ENCODE data around the gene DEFB114.

Gene DEFB114

GRCh38 chr6:49934770-49935169 is 29.2 kb downstream of the DEFB114 start:
- DNase-seq, result no peak

GRCh38 chr6:49933526-49933925 is 30.4 kb downstream of the DEFB114 start:
- DNase-seq, result no peak

DNA sequence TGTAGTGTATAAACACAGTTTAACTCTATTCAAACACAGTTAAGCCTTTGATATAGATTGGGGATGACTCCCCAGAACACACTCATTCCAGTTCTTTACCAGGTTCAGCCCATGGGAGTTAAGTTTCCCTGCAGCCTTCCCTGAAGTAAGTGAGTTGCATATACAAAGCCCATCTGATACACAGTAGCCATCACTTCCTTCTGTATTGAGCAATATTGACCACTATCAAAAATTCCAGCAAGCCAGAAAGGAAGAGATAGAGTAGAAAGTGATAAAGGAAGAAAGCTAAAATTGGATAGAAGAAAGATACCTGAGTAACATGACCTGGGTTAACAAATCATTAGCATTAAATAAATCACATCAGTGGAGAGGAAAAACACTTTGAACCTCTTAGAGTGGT is 34.6 kb downstream of the DEFB114 start:
- DNase-seq, result no peak

DNA sequence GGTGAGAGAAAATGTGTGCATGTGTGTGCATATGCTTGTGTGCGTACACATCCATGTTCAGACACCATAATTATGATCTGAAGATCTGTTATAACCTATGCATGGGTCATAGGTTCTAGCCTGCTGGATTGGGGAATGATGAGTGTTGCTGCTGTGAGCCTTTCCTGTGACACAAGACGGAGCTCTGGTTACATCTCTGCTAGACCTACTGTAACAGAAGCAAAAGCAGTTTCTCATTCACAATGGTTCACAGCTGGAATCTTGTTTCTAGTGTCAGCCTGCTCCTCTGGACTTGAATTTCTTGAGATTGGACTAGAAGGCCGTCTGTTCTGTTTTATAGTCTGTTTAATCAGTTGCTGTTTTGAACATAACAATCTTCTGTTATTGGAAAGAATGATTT is 40.1 kb downstream of the DEFB114 start:
- DNase-seq, result no peak

DNA sequence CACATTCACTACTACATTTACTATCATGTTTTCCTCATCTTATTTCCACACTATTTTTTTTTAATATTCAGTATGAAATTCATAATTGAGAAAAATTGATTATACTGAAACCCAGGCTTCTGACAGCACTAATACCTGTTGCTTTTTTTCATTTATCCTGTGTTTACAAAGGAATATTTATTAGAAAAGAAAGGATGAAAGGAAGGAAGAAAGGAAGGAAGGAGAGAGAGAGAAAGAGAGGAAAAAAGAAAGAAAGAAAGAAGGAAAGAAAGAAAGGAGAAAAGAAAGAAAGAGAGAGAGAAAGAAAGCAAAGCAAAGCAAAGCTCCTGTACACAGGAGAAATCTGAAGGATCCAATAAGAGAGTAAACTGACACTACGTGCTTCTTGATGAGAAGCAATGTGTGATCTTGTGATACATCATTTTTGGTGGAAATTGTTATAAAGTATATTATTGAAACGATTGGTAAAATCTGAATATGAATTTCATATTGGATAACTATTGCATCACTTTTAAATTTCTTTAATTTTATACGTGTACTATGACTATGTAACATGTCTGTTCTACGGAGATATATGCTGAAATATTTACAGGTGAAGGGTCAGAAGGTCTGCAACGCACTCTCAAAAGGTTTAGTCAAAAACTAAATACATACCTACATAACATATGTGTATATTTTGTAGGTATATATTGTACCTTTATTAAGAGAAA is 43.9 kb downstream of the DEFB114 start:
- no peak for DNase-seq

- DNase-seq, result no peak
Observed at GRCh38 chr6:49919261-49919660, 44.7 kb downstream of the DEFB114 start.

- DNase-seq, result no peak
Observed at GRCh38 chr6:49918787-49919186, 45.2 kb downstream of the DEFB114 start.

DNA sequence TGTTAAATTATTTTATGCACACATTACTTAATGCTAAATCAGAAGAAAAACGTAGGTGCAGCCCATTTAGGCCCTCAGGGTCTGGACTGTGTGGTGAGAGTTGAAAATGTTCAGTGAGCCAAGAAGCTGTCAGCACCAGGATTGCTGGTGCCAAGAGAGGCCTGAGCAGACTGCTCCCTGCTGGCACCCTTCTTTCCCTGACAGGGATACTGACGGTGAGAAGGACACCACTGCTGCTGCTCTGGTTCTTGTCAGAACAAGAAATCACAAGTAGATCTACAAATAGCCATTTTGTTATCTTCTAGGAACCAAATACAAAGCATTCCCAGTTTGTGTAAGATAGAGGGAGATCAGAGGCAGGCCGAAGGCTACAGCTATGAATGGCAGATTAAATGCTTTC is 48.9 kb downstream of the DEFB114 start:
- no peak for DNase-seq

GRCh38 chr6:49913636-49914375 is 50.2 kb downstream of the DEFB114 start:
- no peak for DNase-seq

- DNase-seq, result no peak
Observed at GRCh38 chr6:49912196-49912595, 51.8 kb downstream of the DEFB114 start.

DNA sequence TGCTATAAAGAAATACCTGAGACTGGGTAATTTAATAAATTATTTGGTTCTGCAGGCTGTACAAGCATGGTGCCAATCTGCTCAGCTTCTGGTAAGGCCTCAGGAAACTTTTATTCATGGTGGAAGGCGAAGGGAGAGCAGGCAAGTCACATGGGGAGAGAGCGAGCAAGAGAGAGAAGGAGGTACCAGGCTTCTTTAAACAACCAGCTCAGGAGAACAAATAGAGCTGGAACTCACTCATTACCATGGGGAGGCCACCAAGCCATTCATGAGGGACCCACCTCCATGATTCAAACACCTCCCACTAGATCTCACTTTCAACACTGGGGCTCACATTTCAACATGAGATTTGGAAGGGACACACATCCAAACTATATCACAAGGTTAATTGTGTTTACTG is 52.7 kb downstream of the DEFB114 start:
- DNase-seq, result no peak
